Naive thymus-derived CD4-positive, alpha-beta T cell (primary cell): ENCODE data around the gene ARHGAP24. TPM values are rescaled to one million over a fixed set of nuclear protein-coding genes. Genes with fewer than 3 reads are reported as not detected.
"Not testable (repeated sequence)": the region's sequence is repeated elsewhere in the genome, so short reads cannot be mapped to it uniquely, and the experiment has no call there.

Source experiments
- ATAC-seq: fragments of 150-1000 bp; cut with Tn5 transposase; 2 replicates; pipeline ENCODE4 v1.10.0; 2021; ENCODE audit warnings: mild to moderate bottlenecking, moderate library complexity
- CTCF ChIA-PET: fragments of 350-600 bp; sonication (Branson Sonifier 250); formaldehyde crosslinking; loops from one replicate; lab custom pipeline; 2021; ENCODE audit warnings: antibody characterized with exemption; lab: Charles Lee
- POLR2A ChIA-PET: fragments of 350-600 bp; sonication (Branson Sonifier 250); formaldehyde crosslinking; loops from one replicate; lab custom pipeline; 2021; ENCODE audit warnings: antibody characterized with exemption, inconsistent platforms; lab: Charles Lee
- DNase-seq, 9 donors: peaks; one replicate each; pipeline versions ENCODE4 v3.0.0 to v3.0.0-alpha.2; 2020 to 2022; ENCODE audit warnings: mixed read lengths in 1 of 9
- H3K27ac ChIP-seq: one replicate; pipeline ENCODE4 v1.7.0; 2013; ENCODE audit warnings: mild to moderate bottlenecking, low read depth, low read length, moderate library complexity
- H3K27me3 ChIP-seq, 2 donors: one replicate each; pipeline ENCODE4 v1.7.0; 2013; ENCODE audit warnings: low read length in 2 of 2, mild to moderate bottlenecking in 2 of 2, moderate library complexity in 2 of 2; ENCODE audit not compliant: control insufficient read depth in 2 of 2, insufficient read depth in 2 of 2
- H3K36me3 ChIP-seq, 3 experiments: 1 replicate in 2 of 3; 2 replicates in 1 of 3; pipeline ENCODE4 v1.7.0; 2013; ENCODE audit warnings: low read length in 3 of 3, mild to moderate bottlenecking in 3 of 3, moderate library complexity in 1 of 3; ENCODE audit not compliant: insufficient read depth in 3 of 3, control insufficient read depth in 2 of 3
- H3K4me1 ChIP-seq, 2 donors: one replicate each; pipeline ENCODE4 v1.7.0; 2013; ENCODE audit warnings: low read length in 2 of 2, mild to moderate bottlenecking in 2 of 2, moderate library complexity in 1 of 2; ENCODE audit not compliant: control insufficient read depth in 2 of 2, insufficient read depth in 2 of 2
- H3K4me3 ChIP-seq: 2 replicates; pipeline ENCODE4 v1.7.0; 2013; ENCODE audit warnings: mild to moderate bottlenecking, low read length
- H3K9me3 ChIP-seq, 3 experiments: 1 replicate in 2 of 3; 2 replicates in 1 of 3; pipeline ENCODE4 v1.7.0; 2013; ENCODE audit warnings: low read length in 3 of 3; ENCODE audit not compliant: control insufficient read depth in 2 of 3
- H3K27ac Mint-ChIP-seq, 9 donors: one replicate each; pipeline ENCODE4 v1.8.0; 2020 to 2022; ENCODE audit warnings: mixed read lengths in 9 of 9, mild to moderate bottlenecking in 8 of 9, moderate library complexity in 5 of 9, inconsistent platforms in 2 of 9
- H3K27me3 Mint-ChIP-seq, 5 donors: one replicate each; pipeline ENCODE4 v1.8.0; 2021 to 2022; ENCODE audit warnings: mixed read lengths in 5 of 5, mild to moderate bottlenecking in 1 of 5
- H3K36me3 Mint-ChIP-seq, 5 donors: one replicate each; pipeline ENCODE4 v1.8.0; 2020 to 2022; ENCODE audit warnings: mixed read lengths in 5 of 5, mild to moderate bottlenecking in 3 of 5, inconsistent platforms in 1 of 5
- H3K4me1 Mint-ChIP-seq, 7 donors: one replicate each; pipeline ENCODE4 v1.8.0; 2020 to 2022; ENCODE audit warnings: mixed read lengths in 7 of 7, mild to moderate bottlenecking in 3 of 7, inconsistent platforms in 1 of 7
- H3K4me3 Mint-ChIP-seq, 10 donors: one replicate each; pipeline ENCODE4 v1.8.0; 2020 to 2022; ENCODE audit warnings: mild to moderate bottlenecking in 10 of 10, mixed read lengths in 10 of 10, moderate library complexity in 6 of 10, inconsistent platforms in 2 of 10
- H3K9me3 Mint-ChIP-seq, 11 donors: one replicate each; pipeline ENCODE4 v1.8.0; 2020 to 2022; ENCODE audit warnings: mixed read lengths in 11 of 11, mild to moderate bottlenecking in 4 of 11, inconsistent platforms in 1 of 11, moderate library complexity in 1 of 11
- intact Hi-C, 2 donors: fragments of 100-400 bp; cut with micrococcal nuclease; formaldehyde crosslinking; loops; one replicate each; pipeline ENCODE4 v1.15.1; 2023
- polyA plus RNA-seq, 2 donors: library from polyadenylated mRNA; unstranded; fragments of 300-500 nt; fragmentation: Illumina TruSeq; gene quantifications; one replicate each; pipeline ENCODE4 v1.2.3, GENCODE V29; 2021
- total RNA-seq, 6 experiments: library from RNA in 5 of 6; stranded (reverse) in 5 of 6; gene quantifications; 1 replicate in 5 of 6; 2 replicates in 1 of 6; pipeline ENCODE4 v1.2.3 and lab custom pipeline; 2021 to 2026

ARHGAP24 gene
- total and polyA plus RNA-seq, 7 experiments from 2014 or later = 0.41 to 12.7 (median 1.3) TPM; not detected in 3

DNA sequence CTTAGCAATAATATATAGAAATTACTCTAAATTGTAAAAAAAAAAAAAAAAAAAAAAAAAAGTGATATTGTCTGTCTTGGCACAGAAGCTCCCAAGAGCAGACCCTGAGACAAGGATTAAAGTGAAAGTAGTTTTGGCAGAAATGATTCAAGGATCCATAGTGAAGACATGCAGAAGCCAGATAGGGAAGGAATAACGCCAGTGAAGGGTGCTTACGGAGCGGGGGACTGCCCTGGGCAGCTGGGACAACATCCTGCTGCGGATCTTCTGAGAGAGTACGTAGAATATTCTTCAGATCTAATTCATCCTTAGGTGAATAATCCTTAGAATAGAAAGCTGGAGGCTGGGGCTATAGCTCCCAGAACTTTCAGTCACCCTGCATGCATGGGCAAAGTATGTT lies 39.8 kb downstream of the ARHGAP24 start:
- DNase-seq (no peak), ATAC-seq (no peak)
- Histone ChIP-seq H3K27me3 (no peaks in the 10 kb centered on the region), H3K36me3 (no peaks in the 10 kb centered on the region), H3K4me3 (no peak overlapping the region), H3K4me1 (no peaks in the 10 kb centered on the region), H3K27ac (no peak overlapping the region), H3K9me3 (no peaks in the 10 kb centered on the region)
- ChIA-PET CTCF (no interaction called here), POLR2A (no interaction called here)
- H3K27ac Mint-ChIP-seq = no peak overlapping the region
- H3K4me1 Mint-ChIP-seq = no peaks in the 10 kb centered on the region
- intact Hi-C loops = no loop called here
- no peak overlapping the region for H3K4me3 Mint-ChIP-seq
- H3K36me3 Mint-ChIP-seq = no peaks in the 10 kb centered on the region
- H3K9me3 Mint-ChIP-seq = peaks cover 0 to 5% (median 0%) of the 10 kb centered on the region in 11 donors
- H3K27me3 Mint-ChIP-seq = peaks cover 0 to 3% (median 0%) of the 10 kb centered on the region in 5 donors

DNA sequence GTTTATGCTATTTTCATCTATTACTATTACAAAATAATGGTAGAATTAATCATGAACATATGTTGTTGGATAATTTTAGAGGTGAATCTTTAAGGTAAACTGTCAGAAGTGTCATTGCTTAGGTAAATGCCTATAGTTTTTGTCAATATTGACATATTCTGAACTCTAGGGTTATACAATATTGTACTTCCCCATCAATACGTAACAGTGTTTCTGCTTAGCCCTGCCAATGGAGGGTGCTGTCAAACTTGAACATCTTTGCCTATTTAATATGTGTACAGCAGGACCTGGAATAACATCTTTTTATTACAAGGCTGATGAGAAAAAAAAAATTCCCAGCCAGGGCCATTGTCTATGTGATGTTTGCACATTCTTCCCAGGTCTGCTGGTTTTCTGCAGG lies 40.8 kb downstream of the ARHGAP24 start:
- intact Hi-C loops = no loop called here
- H3K9me3 Mint-ChIP-seq = peaks cover 0 to 11% (median 2%) of the 10 kb centered on the region in 11 donors
- H3K27ac Mint-ChIP-seq = no peak overlapping the region
- H3K4me1 Mint-ChIP-seq = no peaks in the 10 kb centered on the region
- Histone ChIP-seq H3K27ac (no peak overlapping the region), H3K27me3 (no peaks in the 10 kb centered on the region), H3K36me3 (no peaks in the 10 kb centered on the region), H3K4me1 (no peaks in the 10 kb centered on the region), H3K9me3 (no peaks in the 10 kb centered on the region), H3K4me3 (no peak overlapping the region)
- no peaks in the 10 kb centered on the region for H3K36me3 Mint-ChIP-seq
- peaks cover 0 to 3% (median 0%) of the 10 kb centered on the region in 5 donors for H3K27me3 Mint-ChIP-seq
- DNase-seq (no peak), ATAC-seq (no peak)
- ChIA-PET CTCF (no interaction called here), POLR2A (no interaction called here)
- no peak overlapping the region for H3K4me3 Mint-ChIP-seq

DNA sequence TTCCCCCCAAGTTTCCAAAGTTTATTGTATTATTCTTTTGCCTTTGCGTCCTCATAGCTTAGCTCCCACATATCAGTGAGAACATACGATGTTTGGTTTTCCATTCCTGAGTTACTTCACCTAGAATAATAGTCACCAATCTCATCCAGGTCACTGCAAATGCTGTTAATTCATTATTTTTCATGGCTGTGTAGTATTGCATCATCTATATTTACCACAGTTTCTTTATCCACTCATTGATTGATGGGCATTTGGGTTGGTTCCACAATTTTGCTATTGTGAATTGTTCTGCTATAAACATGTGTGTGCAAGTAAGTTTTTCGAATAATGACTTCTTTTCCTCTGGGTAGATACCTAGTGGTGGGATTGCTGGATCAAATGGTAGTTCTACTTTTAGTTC lies 43.6 kb downstream of the ARHGAP24 start:
- DNase-seq, H3K4me3 Mint-ChIP-seq, H3K27ac ChIP-seq, H3K27me3 Mint-ChIP-seq, ATAC-seq, H3K4me3 ChIP-seq, H3K4me1 Mint-ChIP-seq, H3K9me3 Mint-ChIP-seq, H3K4me1 ChIP-seq, H3K36me3 ChIP-seq, H3K36me3 Mint-ChIP-seq, POLR2A ChIA-PET, H3K27ac Mint-ChIP-seq, H3K27me3 ChIP-seq, intact Hi-C loops, CTCF ChIA-PET, H3K9me3 ChIP-seq: not testable (repeated sequence)

DNA sequence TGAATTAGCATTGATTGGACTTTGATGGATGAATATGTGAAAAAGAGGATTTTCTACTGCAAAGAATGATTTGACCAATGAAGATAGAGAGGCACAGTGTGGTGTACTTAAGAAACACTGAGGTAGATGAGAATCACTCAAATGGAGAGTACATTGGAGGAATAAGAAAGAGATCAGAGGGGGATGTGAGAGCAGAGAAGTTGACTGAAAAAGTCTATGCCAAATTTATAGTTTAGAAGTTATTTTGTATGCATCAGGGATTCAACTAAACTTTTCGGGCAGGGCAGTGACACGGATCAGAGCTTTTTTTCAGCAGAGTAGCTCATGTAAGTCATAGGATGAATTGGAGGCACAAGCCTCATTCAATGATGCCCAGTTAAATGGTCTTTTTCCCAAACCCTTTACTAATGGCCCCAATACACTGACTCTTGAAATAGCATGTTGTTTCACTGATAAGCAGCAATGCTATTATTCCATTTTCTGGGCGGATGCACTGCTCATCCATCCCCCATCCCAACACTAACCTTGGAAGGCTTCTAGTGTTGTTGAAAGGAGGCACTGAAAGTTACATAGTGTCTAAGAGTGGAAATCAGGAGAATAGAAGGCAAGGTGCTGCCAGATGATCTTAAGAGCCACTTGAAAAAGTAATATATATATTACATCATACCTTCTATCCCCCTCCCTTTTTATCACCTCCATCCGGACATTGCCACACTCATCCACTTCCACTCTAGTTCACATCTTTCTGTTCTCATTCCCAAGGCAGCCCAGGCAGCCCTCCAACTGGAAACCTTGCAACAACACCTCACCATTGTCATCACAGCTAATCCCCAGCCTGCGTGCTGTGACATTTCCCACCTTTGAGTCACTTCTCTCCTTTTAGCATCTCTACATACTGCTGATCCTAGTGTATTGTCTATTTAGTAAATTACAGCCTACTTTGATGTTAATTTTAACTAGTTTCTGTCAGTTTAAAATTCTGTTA lies 46.1 kb downstream of the ARHGAP24 start:
- intact Hi-C loops = no loop called here
- Histone ChIP-seq H3K9me3 (no peaks in the 10 kb centered on the region), H3K36me3 (no peaks in the 10 kb centered on the region), H3K4me1 (no peaks in the 10 kb centered on the region), H3K27me3 (no peaks in the 10 kb centered on the region), H3K4me3 (no peak overlapping the region), H3K27ac (no peak overlapping the region)
- DNase-seq (no peak), ATAC-seq (no peak)
- ChIA-PET POLR2A (no interaction called here), CTCF (no interaction called here)
- Mint-ChIP-seq H3K4me3 (no peak overlapping the region), H3K27me3 (no peaks in the 10 kb centered on the region), H3K9me3 (peaks cover 0 to 7% (median 0%) of the 10 kb centered on the region in 11 donors), H3K36me3 (no peaks in the 10 kb centered on the region), H3K4me1 (no peaks in the 10 kb centered on the region), H3K27ac (no peak overlapping the region)

DNA sequence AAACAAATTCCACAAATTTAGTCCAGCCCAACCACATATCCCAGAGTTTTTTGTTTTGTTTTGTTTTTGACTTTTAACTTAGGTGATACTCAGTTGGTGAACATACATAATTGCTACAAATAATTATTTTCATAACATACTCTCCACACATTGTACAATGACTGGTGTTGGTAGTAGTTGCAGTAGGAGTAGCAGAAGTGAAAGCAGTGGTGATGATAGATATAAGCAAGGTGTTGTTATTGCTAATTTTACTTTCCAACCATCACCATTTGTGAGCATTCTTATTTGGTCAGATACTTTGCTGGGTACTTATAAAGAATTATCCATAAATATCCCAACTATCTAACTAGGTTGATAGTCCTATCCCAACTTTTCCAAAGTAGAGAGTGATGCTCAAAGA lies 47.3 kb downstream of the ARHGAP24 start:
- Mint-ChIP-seq H3K27ac (no peak overlapping the region), H3K4me1 (no peaks in the 10 kb centered on the region), H3K36me3 (no peaks in the 10 kb centered on the region), H3K9me3 (peaks cover 0 to 7% (median 0%) of the 10 kb centered on the region in 11 donors), H3K4me3 (no peak overlapping the region), H3K27me3 (no peaks in the 10 kb centered on the region)
- Histone ChIP-seq H3K9me3 (no peaks in the 10 kb centered on the region), H3K36me3 (no peaks in the 10 kb centered on the region), H3K27ac (no peak overlapping the region), H3K4me1 (no peaks in the 10 kb centered on the region), H3K4me3 (no peak overlapping the region), H3K27me3 (no peaks in the 10 kb centered on the region)
- POLR2A ChIA-PET = no interaction called here
- DNase-seq (no peak), ATAC-seq (no peak)
- CTCF ChIA-PET = no interaction called here
- intact Hi-C loops = no loop called here

DNA sequence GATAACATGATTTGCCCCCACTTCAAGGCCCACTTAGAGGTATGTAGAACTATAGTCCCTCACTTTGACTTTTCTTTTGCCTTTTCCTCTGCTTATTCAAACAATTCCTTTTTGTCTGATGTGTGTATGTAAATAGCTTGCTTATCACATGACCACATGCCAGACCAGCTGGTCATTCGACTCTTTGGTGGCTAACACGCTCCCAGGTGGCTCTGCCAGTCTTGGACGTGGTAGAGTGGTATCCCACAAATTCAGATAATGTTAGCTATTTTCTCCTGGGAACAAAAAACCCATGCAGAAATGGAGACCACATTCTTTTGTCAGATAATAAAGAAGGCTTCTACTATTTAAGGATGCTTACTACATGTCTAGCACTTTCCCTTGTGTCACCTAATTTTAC lies 47.9 kb downstream of the ARHGAP24 start:
- no peaks in the 10 kb centered on the region for H3K9me3 ChIP-seq
- Mint-ChIP-seq H3K4me1 (no peaks in the 10 kb centered on the region), H3K27ac (no peak overlapping the region), H3K36me3 (no peaks in the 10 kb centered on the region), H3K4me3 (no peak overlapping the region), H3K9me3 (peaks cover 0 to 7% (median 0%) of the 10 kb centered on the region in 11 donors), H3K27me3 (no peaks in the 10 kb centered on the region)
- intact Hi-C loops = no loop called here
- ChIA-PET CTCF (no interaction called here), POLR2A (no interaction called here)
- no peaks in the 10 kb centered on the region for H3K4me1 ChIP-seq
- H3K4me3 ChIP-seq = no peak overlapping the region
- DNase-seq (no peak), ATAC-seq (no peak)
- no peaks in the 10 kb centered on the region for H3K27me3 ChIP-seq
- no peaks in the 10 kb centered on the region for H3K36me3 ChIP-seq
- H3K27ac ChIP-seq = no peak overlapping the region

DNA sequence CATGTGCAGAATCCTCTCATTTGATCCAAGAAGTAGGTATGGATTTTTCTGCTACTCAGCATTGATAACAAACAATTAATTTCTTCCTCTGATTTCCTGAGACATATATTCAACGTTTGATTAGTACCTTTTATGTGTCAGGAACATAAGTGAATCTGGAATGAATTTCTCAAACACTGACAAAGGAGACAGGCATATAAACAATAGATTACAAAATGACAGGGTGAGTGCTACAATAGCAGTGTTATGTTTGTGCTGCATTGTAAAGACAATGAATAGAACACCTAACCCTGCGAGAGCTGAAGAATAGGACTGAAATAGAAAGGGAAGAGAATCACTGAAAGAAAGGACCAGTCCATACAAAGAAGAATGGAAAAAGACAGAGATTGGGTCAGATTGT lies 52.9 kb downstream of the ARHGAP24 start:
- Mint-ChIP-seq H3K27ac (no peak overlapping the region), H3K9me3 (peaks cover 0 to 1% (median 0%) of the 10 kb centered on the region in 11 donors), H3K36me3 (no peaks in the 10 kb centered on the region), H3K4me3 (no peak overlapping the region), H3K27me3 (no peaks in the 10 kb centered on the region), H3K4me1 (no peaks in the 10 kb centered on the region)
- POLR2A ChIA-PET = no interaction called here
- intact Hi-C loops = no loop called here
- Histone ChIP-seq H3K4me3 (no peak overlapping the region), H3K36me3 (no peaks in the 10 kb centered on the region), H3K4me1 (no peaks in the 10 kb centered on the region), H3K27me3 (no peaks in the 10 kb centered on the region), H3K9me3 (no peaks in the 10 kb centered on the region), H3K27ac (no peak overlapping the region)
- ATAC-seq = no peak
- CTCF ChIA-PET = no interaction called here
- no peak for DNase-seq
